Hepatocyte (in vitro differentiated cells): ENCODE measurements around the gene SMARCB1. TPM values are rescaled to one million over a fixed set of nuclear protein-coding genes. Genes with fewer than 3 reads are reported as not detected.

Experiments
- DNase-seq: peaks from one replicate; pipeline ENCODE4 v3.0.0-alpha.2; 2016; ENCODE audit warnings: low spot score
- H2AFZ ChIP-seq: fragments of 200-600 bp; sonication (generic); 2 replicates; pipeline ENCODE4 v1.6.0; 2016; ENCODE audit warnings: antibody characterized with exemption, mild to moderate bottlenecking
- H3K27ac ChIP-seq: fragments of 200-600 bp; sonication (generic); 2 replicates; pipeline ENCODE4 v1.5.1; 2016; ENCODE audit warnings: mild to moderate bottlenecking
- H3K27me3 ChIP-seq: fragments of 200-600 bp; sonication (generic); 2 replicates; pipeline ENCODE4 v1.6.1; 2016
- H3K36me3 ChIP-seq: fragments of 200-600 bp; sonication (generic); replicated peaks from 2 replicates; pipeline ENCODE4 v1.5.1; 2016; ENCODE audit warnings: low read depth; ENCODE audit not compliant: insufficient read depth
- H3K4me1 ChIP-seq: fragments of 200-600 bp; sonication (generic); 2 replicates; pipeline ENCODE4 v1.5.1; 2016; ENCODE audit warnings: mild to moderate bottlenecking, moderate library complexity; ENCODE audit not compliant: insufficient read depth
- H3K4me2 ChIP-seq: fragments of 200-600 bp; sonication (generic); 2 replicates; pipeline ENCODE4 v1.6.0; 2016
- H3K4me3 ChIP-seq: fragments of 200-600 bp; sonication (generic); 2 replicates; pipeline ENCODE4 v1.5.1; 2016; ENCODE audit warnings: mild to moderate bottlenecking
- H3K79me2 ChIP-seq: fragments of 200-600 bp; sonication (generic); 2 replicates; pipeline ENCODE4 v1.6.0; 2017; ENCODE audit warnings: mild to moderate bottlenecking
- H3K9me2 ChIP-seq: fragments of 200-600 bp; sonication (generic); replicated peaks from 2 replicates; pipeline ENCODE4 v1.6.0; 2017; ENCODE audit warnings: mild to moderate bottlenecking; ENCODE audit not compliant: insufficient read depth
- H3K9me3 ChIP-seq: fragments of 200-600 bp; sonication (generic); 2 replicates; pipeline ENCODE4 v1.5.1; 2016; ENCODE audit warnings: low read depth, mild to moderate bottlenecking
- H4K20me1 ChIP-seq: fragments of 200-600 bp; sonication (generic); 2 replicates; pipeline ENCODE4 v1.6.0; 2016; ENCODE audit warnings: mild to moderate bottlenecking; ENCODE audit not compliant: insufficient read depth, poor library complexity, severe bottlenecking
- CTCF ChIP-seq: fragments of 200-600 bp; sonication (generic); IDR thresholded peaks from 2 replicates; pipeline ENCODE4 v1.5.1; 2016; ENCODE audit warnings: antibody characterized with exemption, mild to moderate bottlenecking; ENCODE audit not compliant: poor library complexity
- EZH2 ChIP-seq: fragments of 200-600 bp; sonication (generic); IDR thresholded peaks from 2 replicates; pipeline ENCODE4 v1.6.1; 2016; ENCODE audit warnings: antibody characterized with exemption, mild to moderate bottlenecking, borderline replicate concordance
- EZH2phosphoT487 ChIP-seq: fragments of 200-600 bp; sonication (generic); IDR thresholded peaks from one replicate; pipeline ENCODE4 v1.6.1; 2018; ENCODE audit warnings: antibody characterized with exemption, mild to moderate bottlenecking, low read depth, moderate library complexity; ENCODE audit not compliant: unreplicated experiment, severe bottlenecking
- WGBS: methylation state at CpG from one replicate; pipeline ENCODE4 v1.1.6; 2016; ENCODE audit warnings: low lambda C conversion rate; ENCODE audit errors: missing lambda C conversion rate; 5-methylcytosine and 5-hydroxymethylcytosine counted together
- polyA plus RNA-seq: library from polyadenylated mRNA; unstranded; fragments of >200 nt; fragmentation: Nextera tagmentation; extraction: Ambion mirVana; gene quantifications from 2 replicates; pipeline ENCODE4 v1.2.1, GENCODE V29; 2016
- total RNA-seq: library from RNA; depleted of rRNA; stranded (reverse); fragments of >200 nt; gene quantifications from 2 replicates; pipeline ENCODE4 v1.2.3, GENCODE V29; 2014

SMARCB1 gene
- total and polyA plus RNA-seq, 2 experiments from 2014 or later: 84.3 to 120 TPM

- WGBS: 95% methylated on average over 8 of the region's 8 CpGs
- H3K79me2 ChIP-seq: no peaks in the 10 kb centered on the region
- no peak overlapping the region for H3K4me3 ChIP-seq
Observed at GRCh38 chr22:23755711-23756110, 31.1 kb upstream of the SMARCB1 start.

GRCh38 chr22:23756891-23757290 is 29.9 kb upstream of the SMARCB1 start:
- no peak overlapping the region for H3K27ac ChIP-seq
- no peaks in the 10 kb centered on the region for H3K79me2 ChIP-seq
- no peaks in the 10 kb centered on the region for H3K9me3 ChIP-seq
- H3K4me3 ChIP-seq: no peak overlapping the region
- H2AFZ ChIP-seq: no peak overlapping the region
- TF ChIP-seq CTCF: no peak
- TF ChIP-seq EZH2phosphoT487: no peak
- no peak for TF ChIP-seq EZH2
- no peaks in the 10 kb centered on the region for H3K9me2 ChIP-seq
- no peak overlapping the region for H3K4me2 ChIP-seq
- H3K4me1 ChIP-seq: no peaks in the 10 kb centered on the region
- H3K27me3 ChIP-seq: no peaks in the 10 kb centered on the region
- H4K20me1 ChIP-seq: no peaks in the 10 kb centered on the region
- DNase-seq: no peak
- 77% methylated on average over 4 of the region's 4 CpGs for WGBS
- no peaks in the 10 kb centered on the region for H3K36me3 ChIP-seq

More at GRCh38 chr22:23755711-23756110, 31.1 kb upstream of the SMARCB1 start:
- no peaks in the 10 kb centered on the region for H3K27me3 ChIP-seq
- no peaks in the 10 kb centered on the region for H3K4me1 ChIP-seq
- TF ChIP-seq CTCF (no peak), EZH2 (no peak), EZH2phosphoT487 (no peak)
- H4K20me1 ChIP-seq: no peaks in the 10 kb centered on the region
- no peak for DNase-seq
- H3K27ac ChIP-seq: no peak overlapping the region
- no peak overlapping the region for H3K4me2 ChIP-seq
- no peak overlapping the region for H2AFZ ChIP-seq
- no peaks in the 10 kb centered on the region for H3K9me3 ChIP-seq
- no peaks in the 10 kb centered on the region for H3K9me2 ChIP-seq
- H3K36me3 ChIP-seq: no peaks in the 10 kb centered on the region

- H3K9me2 ChIP-seq: no peaks in the 10 kb centered on the region
- H3K4me1 ChIP-seq: peaks cover 6% of the 10 kb centered on the region
- no peaks in the 10 kb centered on the region for H3K79me2 ChIP-seq
- no peak overlapping the region for H3K4me2 ChIP-seq
- no peak for DNase-seq
- H3K27ac ChIP-seq: no peak overlapping the region
- WGBS: 87% methylated on average over 4 of the region's 4 CpGs
- no peaks in the 10 kb centered on the region for H4K20me1 ChIP-seq
- no peak overlapping the region for H2AFZ ChIP-seq
- H3K9me3 ChIP-seq: no peaks in the 10 kb centered on the region
- no peak overlapping the region for H3K4me3 ChIP-seq
- no peaks in the 10 kb centered on the region for H3K27me3 ChIP-seq
- no peak for TF ChIP-seq EZH2
- no peak for TF ChIP-seq EZH2phosphoT487
- TF ChIP-seq CTCF: no peak
- no peaks in the 10 kb centered on the region for H3K36me3 ChIP-seq
Observed at GRCh38 chr22:23759566-23759965, 27.2 kb upstream of the SMARCB1 start.

- no peaks in the 10 kb centered on the region for H3K36me3 ChIP-seq
- H3K4me1 ChIP-seq: peaks cover 6% of the 10 kb centered on the region
- H3K4me2 ChIP-seq: no peak overlapping the region
- TF ChIP-seq EZH2phosphoT487: no peak
- TF ChIP-seq EZH2: no peak
- TF ChIP-seq CTCF: no peak
- no peak overlapping the region for H3K4me3 ChIP-seq
- no peaks in the 10 kb centered on the region for H3K9me2 ChIP-seq
- no peaks in the 10 kb centered on the region for H4K20me1 ChIP-seq
- no peak overlapping the region for H2AFZ ChIP-seq
- H3K27me3 ChIP-seq: no peaks in the 10 kb centered on the region
- no peaks in the 10 kb centered on the region for H3K79me2 ChIP-seq
- no peak for DNase-seq
- H3K9me3 ChIP-seq: no peaks in the 10 kb centered on the region
- no peak overlapping the region for H3K27ac ChIP-seq
- WGBS: 92% methylated on average over 6 of the region's 6 CpGs
Observed at GRCh38 chr22:23760056-23760455, 26.7 kb upstream of the SMARCB1 start.
